GM21526 (cell line): ENCODE results near the gene MGAT4B.
A peak's percentile ranks its signal among the peaks of the same experiment; 100 is the strongest.

Experiments
- ATAC-seq: cut with Tn5 transposase; IDR thresholded peaks from one replicate; pipeline ENCODE4 v1.9.1; 2021; ENCODE audit warnings: moderate library complexity; ENCODE audit not compliant: unreplicated experiment, low FRiP score

MGAT4B gene

GRCh38 chr5:179814090-179814489 lies 7.4 kb upstream of the MGAT4B start:
- no peak for ATAC-seq

GRCh38 chr5:179812997-179813607 lies 6.4 kb upstream of the MGAT4B start:
- ATAC-seq = no peak

- ATAC-seq = no peak
Measured at GRCh38 chr5:179812135-179812825, 5.6 kb upstream of the MGAT4B start.

GRCh38 chr5:179805529-179806249 lies 977 bp downstream of the MGAT4B start:
- no peak for ATAC-seq

GRCh38 chr5:179805070-179805528 lies 1.6 kb downstream of the MGAT4B start:
- no peak for ATAC-seq

- ATAC-seq = no peak
Measured at GRCh38 chr5:179804555-179804947, 2.1 kb downstream of the MGAT4B start.

GRCh38 chr5:179803651-179804554 lies 2.8 kb downstream of the MGAT4B start:
- no peak for ATAC-seq

GRCh38 chr5:179802950-179803562 lies 3.6 kb downstream of the MGAT4B start:
- ATAC-seq = no peak

- ATAC-seq = no peak
Measured at GRCh38 chr5:179802207-179802883, 4.3 kb downstream of the MGAT4B start.

GRCh38 chr5:179801304-179802206 lies 5.1 kb downstream of the MGAT4B start:
- peak; percentile 40 for ATAC-seq

- ATAC-seq = no peak
Measured at GRCh38 chr5:179800696-179801201, 5.9 kb downstream of the MGAT4B start.

- no peak for ATAC-seq
Measured at GRCh38 chr5:179800071-179800695, 6.5 kb downstream of the MGAT4B start.

GRCh38 chr5:179799644-179799973 lies 7.1 kb downstream of the MGAT4B start:
- no peak for ATAC-seq

GRCh38 chr5:179798771-179799643 lies 7.7 kb downstream of the MGAT4B start:
- no peak for ATAC-seq

- no peak for ATAC-seq
Measured at GRCh38 chr5:179798144-179798770, 8.4 kb downstream of the MGAT4B start.

GRCh38 chr5:179797741-179798140 lies 8.9 kb downstream of the MGAT4B start:
- no peak for ATAC-seq
